Chondrocyte (in vitro differentiated cells): ENCODE data around the gene SH3PXD2A. TPM values are rescaled to one million over a fixed set of nuclear protein-coding genes. Genes with fewer than 3 reads are reported as not detected.

Source experiments
- DNase-seq: peaks from one replicate; pipeline ENCODE4 v3.0.0; 2021; ENCODE audit warnings: mixed read lengths, low spot score
- H3K27ac Mint-ChIP-seq: one replicate; pipeline ENCODE4 v1.8.0; 2021; ENCODE audit warnings: mild to moderate bottlenecking, moderate library complexity, mixed read lengths; ENCODE audit not compliant: unreplicated experiment
- H3K27me3 Mint-ChIP-seq: 2 replicates; pipeline ENCODE4 v1.8.0; 2021; ENCODE audit warnings: low read depth, mixed read lengths
- H3K36me3 Mint-ChIP-seq: 2 replicates; pipeline ENCODE4 v1.8.0; 2021; ENCODE audit warnings: low read depth, mixed read lengths
- H3K4me1 Mint-ChIP-seq: 2 replicates; pipeline ENCODE4 v1.8.0; 2021; ENCODE audit warnings: low read depth, mild to moderate bottlenecking, mixed read lengths
- H3K4me3 Mint-ChIP-seq: one replicate; pipeline ENCODE4 v1.8.0; 2021; ENCODE audit warnings: mild to moderate bottlenecking, moderate library complexity, mixed read lengths; ENCODE audit not compliant: unreplicated experiment
- H3K9me3 Mint-ChIP-seq: 2 replicates; pipeline ENCODE4 v1.8.0; 2021; ENCODE audit warnings: low read depth, mixed read lengths
- CTCF ChIP-seq: fragments of 200-600 bp; sonication (generic); IDR thresholded peaks from 2 replicates; pipeline ENCODE4 v1.5.0; 2021; ENCODE audit warnings: antibody characterized with exemption, mild to moderate bottlenecking, moderate library complexity
- total RNA-seq: library from RNA; stranded (reverse); gene quantifications from 3 replicates; pipeline ENCODE4 v1.2.1, GENCODE V29; 2021

Gene SH3PXD2A
- total RNA-seq, 1 donor from 2014 or later: 46.0 TPM

GRCh38 chr10:103545366-103545765, 310.0 kb downstream of the SH3PXD2A start:
- Mint-ChIP-seq H3K36me3 (peaks cover 2% of the 10 kb centered on the region), H3K27me3 (peaks cover 37% of the 10 kb centered on the region), H3K4me1 (peaks cover 6% of the 10 kb centered on the region), H3K27ac (no peak overlapping the region), H3K9me3 (no peaks in the 10 kb centered on the region), H3K4me3 (no peak overlapping the region)
- TF ChIP-seq CTCF: no peak
- no peak for DNase-seq

DNA sequence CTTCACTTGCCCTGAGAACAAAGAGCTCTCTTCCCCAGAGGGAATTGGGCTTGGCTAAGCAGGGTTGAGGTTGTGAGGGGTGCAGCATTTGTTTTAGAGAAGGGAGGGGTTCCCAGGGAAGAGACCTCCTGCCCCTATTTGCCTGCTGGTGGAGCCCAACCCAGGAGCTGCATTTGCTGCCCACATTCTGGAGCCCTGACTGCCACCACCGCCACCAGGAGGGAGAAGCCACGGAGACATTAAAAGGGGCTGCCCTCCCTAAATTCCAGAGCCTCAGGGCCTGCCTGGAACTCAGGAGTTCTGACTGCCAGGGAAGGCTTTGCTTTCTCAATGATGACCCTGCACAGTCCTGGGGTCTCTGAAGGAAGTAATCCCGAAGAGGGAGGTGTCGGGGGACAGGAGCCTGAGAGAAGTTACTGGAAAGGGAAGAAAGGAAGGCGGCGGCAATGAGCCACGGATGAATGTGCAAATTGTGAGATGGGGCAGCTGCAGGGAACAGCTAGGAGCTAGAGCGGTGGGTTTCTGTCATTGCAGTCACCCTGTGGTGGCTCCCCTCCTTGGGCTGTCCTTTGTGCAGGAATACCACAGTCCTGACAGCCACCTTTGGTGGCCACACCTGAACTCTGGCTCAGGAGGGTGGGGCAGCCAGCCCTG, 310.6 kb downstream of the SH3PXD2A start:
- peaks cover 2% of the 10 kb centered on the region for H3K36me3 Mint-ChIP-seq
- TF ChIP-seq CTCF: no peak
- no peaks in the 10 kb centered on the region for H3K9me3 Mint-ChIP-seq
- H3K27ac Mint-ChIP-seq: no peak overlapping the region
- H3K4me1 Mint-ChIP-seq: peaks cover 6% of the 10 kb centered on the region
- no peak overlapping the region for H3K4me3 Mint-ChIP-seq
- DNase-seq: no peak
- peaks cover 34% of the 10 kb centered on the region for H3K27me3 Mint-ChIP-seq

Other genes starting within 250 kb of the SH3PXD2A start
- gene STN1, start 62.6 kb upstream of the SH3PXD2A start, total RNA-seq: 15.8 to 22.5 TPM (median 20.4 TPM) in 3 replicates
- 30.8 to 33.5 TPM (median 30.9 TPM) in 3 replicates for gene SLK, start 111.6 kb upstream of the SH3PXD2A start, total RNA-seq
- gene COL17A1, start 230.3 kb upstream of the SH3PXD2A start, total RNA-seq: not detected in 3 replicates